Measurements from ENCODE around the gene F2. TPM values are rescaled to one million over a fixed set of nuclear protein-coding genes. Genes with fewer than 3 reads are reported as not detected.
A peak's percentile ranks its signal among the peaks of the same experiment; 100 is the strongest.

F2 gene
- total and polyA plus RNA-seq, 2 of the 13 experiments (the other 11 are each of a cell fraction or from before 2014, with no cell fraction given) = 330 to 801 TPM

GRCh38 chr11:46695345-46696211 lies 23.4 kb upstream of the F2 start (continued):
- TF ChIP-seq SAP130 (CRISPR knock-in tag; IDR thresholded peaks at IDR 0.05; ENCODE audit: low read depth) = peak; percentile 61
- TF ChIP-seq ZNF121 (CRISPR knock-in tag; IDR thresholded peaks at IDR 0.05) = no peak
- TF ChIP-seq ZBTB49 (CRISPR knock-in tag; IDR thresholded peaks at IDR 0.05; ENCODE audit: borderline replicate concordance) = no peak
- no peak; the same call in 1 of the 2 replicates for TF ChIP-seq ATF7-NPFF (CRISPR knock-in tag; IDR thresholded peaks at IDR 0.05; ENCODE audit: low read depth)
- TF ChIP-seq ZNF276 (CRISPR knock-in tag; IDR thresholded peaks at IDR 0.05; ENCODE audit: low read depth) = no peak
- TF ChIP-seq ZNF614 (CRISPR knock-in tag; IDR thresholded peaks at IDR 0.05; ENCODE audit: borderline replicate concordance) = peak; percentile 69; the same call in 1 of the 2 replicates
- TF ChIP-seq NR2F2 (IDR thresholded peaks at IDR 0.05; ENCODE audit: borderline replicate concordance, low read depth) = no peak
- TF ChIP-seq ZNF558 (CRISPR knock-in tag; IDR thresholded peaks at IDR 0.05; ENCODE audit: borderline replicate concordance) = peak; percentile 89; the same call in 1 of the 2 replicates
- peak; percentile 83 for TF ChIP-seq ZNF451 (CRISPR knock-in tag; IDR thresholded peaks at IDR 0.05)
- TF ChIP-seq ZNF432 (CRISPR knock-in tag; IDR thresholded peaks at IDR 0.05; ENCODE audit: borderline replicate concordance) = no peak
- TF ChIP-seq ZFP82 (CRISPR knock-in tag; IDR thresholded peaks at IDR 0.05; ENCODE audit: borderline replicate concordance) = 0 out of 2 replicates have a peak, but pooled peaks have one; percentile 34
- no peak for TF ChIP-seq SP1 (IDR thresholded peaks at IDR 0.05)
- no peak for TF ChIP-seq SP1 (CRISPR knock-in tag; IDR thresholded peaks at IDR 0.05)
- no peak for TF ChIP-seq ZBTB14 (CRISPR knock-in tag; IDR thresholded peaks at IDR 0.05)
- TF ChIP-seq ZNF780A (CRISPR knock-in tag; IDR thresholded peaks at IDR 0.05) = no peak
- no peak for TF ChIP-seq ZNF784 (CRISPR knock-in tag; IDR thresholded peaks at IDR 0.05; ENCODE audit: borderline replicate concordance)
- no peak for TF ChIP-seq PRDM4 (CRISPR knock-in tag; IDR thresholded peaks at IDR 0.05; ENCODE audit: borderline replicate concordance)
- TF ChIP-seq FLYWCH1 (CRISPR knock-in tag; IDR thresholded peaks at IDR 0.05) = no peak
- TF ChIP-seq FOXA1 (IDR thresholded peaks at IDR 0.05) = no peak
- no peak for TF ChIP-seq FOXA1 (CRISPR knock-in tag; IDR thresholded peaks at IDR 0.05)
- TF ChIP-seq ZNF674 (CRISPR knock-in tag; IDR thresholded peaks at IDR 0.05; ENCODE audit: low read depth) = no peak
